ENCODE measurements around the gene C1QTNF2. TPM values are rescaled to one million over a fixed set of nuclear protein-coding genes. Genes with fewer than 3 reads are reported as not detected.

The C1QTNF2 gene
- total RNA-seq, 1 experiment from 2014 or later = 0.39 TPM

GRCh38 chr5:160327818-160328217, 42.6 kb downstream of the C1QTNF2 start:
- ChIA-PET CTCF (no interaction called here), POLR2A (ENCODE audit: low non-redundant PET) (no interaction called here)
- no peak for DNase-seq (ENCODE audit: low spot score)
- intact Hi-C loops (cut with micrococcal nuclease; ENCODE audit: unreplicated experiment) = no loop called here
- Histone ChIP-seq H3K4me1 (ENCODE audit: insufficient read depth, low read length, poor library complexity, severe bottlenecking) (no peaks in the 10 kb centered on the region), H3K36me3 (ENCODE audit: insufficient read depth, low read length, poor library complexity, severe bottlenecking) (no peaks in the 10 kb centered on the region), H3K27me3 (replicated peaks; ENCODE audit: insufficient read depth, low read depth, low read length, poor library complexity) (no peaks in the 10 kb centered on the region), H3K27ac (ENCODE audit: low read depth, low read length, poor library complexity, severe bottlenecking) (no peak overlapping the region), H3K4me3 (ENCODE audit: low read depth, low read length, poor library complexity, severe bottlenecking) (no peak overlapping the region), H3K9me3 (ENCODE audit: low read depth, low read length, poor library complexity, severe bottlenecking) (no peaks in the 10 kb centered on the region)
- TF ChIP-seq EZH2 (IDR thresholded peaks at IDR 0.05; ENCODE audit: borderline replicate concordance, low read depth, low read length, poor library complexity, severe bottlenecking) (no peak), CTCF (conservative IDR thresholded peaks at IDR 0.05; ENCODE audit: low read depth, low read length) (no peak)
- no TSS peak for BruUV-seq (replicated peaks)

GRCh38 chr5:160326981-160327380, 43.4 kb downstream of the C1QTNF2 start:
- Histone ChIP-seq H3K27me3 (replicated peaks; ENCODE audit: insufficient read depth, low read depth, low read length, poor library complexity) (no peaks in the 10 kb centered on the region), H3K27ac (ENCODE audit: low read depth, low read length, poor library complexity, severe bottlenecking) (no peak overlapping the region), H3K4me1 (ENCODE audit: insufficient read depth, low read length, poor library complexity, severe bottlenecking) (no peaks in the 10 kb centered on the region), H3K4me3 (ENCODE audit: low read depth, low read length, poor library complexity, severe bottlenecking) (no peak overlapping the region), H3K36me3 (ENCODE audit: insufficient read depth, low read length, poor library complexity, severe bottlenecking) (no peaks in the 10 kb centered on the region), H3K9me3 (ENCODE audit: low read depth, low read length, poor library complexity, severe bottlenecking) (no peaks in the 10 kb centered on the region)
- BruUV-seq (replicated peaks) = no TSS peak
- no peak for TF ChIP-seq CTCF (conservative IDR thresholded peaks at IDR 0.05; ENCODE audit: low read depth, low read length)
- TF ChIP-seq EZH2 (IDR thresholded peaks at IDR 0.05; ENCODE audit: borderline replicate concordance, low read depth, low read length, poor library complexity, severe bottlenecking) = no peak
- ChIA-PET CTCF (no interaction called here), POLR2A (ENCODE audit: low non-redundant PET) (no interaction called here)
- DNase-seq (ENCODE audit: low spot score) = no peak
- intact Hi-C loops (cut with micrococcal nuclease; ENCODE audit: unreplicated experiment) = no loop called here

DNA sequence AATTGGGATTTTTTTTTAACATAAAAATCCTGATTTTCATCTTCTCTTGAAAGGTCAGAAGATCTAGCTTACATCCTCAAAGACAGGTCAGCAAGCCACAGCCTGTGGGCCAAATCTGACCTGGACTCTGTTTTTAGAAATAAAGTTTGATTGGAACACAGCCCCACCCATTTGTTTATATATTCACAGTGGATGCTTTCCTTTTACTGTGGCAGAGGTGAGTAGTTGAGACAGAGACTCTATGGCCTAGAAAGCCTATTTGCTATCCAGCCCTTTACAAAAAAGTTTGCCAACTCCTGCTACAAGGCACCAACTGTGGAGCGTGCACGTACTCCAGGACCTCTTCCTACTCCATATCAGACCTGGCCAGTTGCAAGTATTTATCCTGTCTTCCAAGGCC, 44.7 kb downstream of the C1QTNF2 start:
- H3K9me3 ChIP-seq (ENCODE audit: low read depth, low read length, poor library complexity, severe bottlenecking) = no peaks in the 10 kb centered on the region
- TF ChIP-seq CTCF (conservative IDR thresholded peaks at IDR 0.05; ENCODE audit: low read depth, low read length) = no peak
- TF ChIP-seq EZH2 (IDR thresholded peaks at IDR 0.05; ENCODE audit: borderline replicate concordance, low read depth, low read length, poor library complexity, severe bottlenecking) = no peak
- H3K27ac ChIP-seq (ENCODE audit: low read depth, low read length, poor library complexity, severe bottlenecking) = no peak overlapping the region
- ChIA-PET CTCF (no interaction called here), POLR2A (ENCODE audit: low non-redundant PET) (interaction anchor here (0.6 kb wide), 1 partner anchor 10 kb away, joined by 5 read pairs; no protein-coding TSS in a partner anchor)
- H3K36me3 ChIP-seq (ENCODE audit: insufficient read depth, low read length, poor library complexity, severe bottlenecking) = no peaks in the 10 kb centered on the region
- intact Hi-C loops (cut with micrococcal nuclease; ENCODE audit: unreplicated experiment) = no loop called here
- no peaks in the 10 kb centered on the region for H3K4me1 ChIP-seq (ENCODE audit: insufficient read depth, low read length, poor library complexity, severe bottlenecking)
- no peaks in the 10 kb centered on the region for H3K27me3 ChIP-seq (replicated peaks; ENCODE audit: insufficient read depth, low read depth, low read length, poor library complexity)
- no peak for DNase-seq (ENCODE audit: low spot score)
- H3K4me3 ChIP-seq (ENCODE audit: low read depth, low read length, poor library complexity, severe bottlenecking) = no peak overlapping the region
- BruUV-seq (replicated peaks) = no TSS peak

All from A673 (cell line).